Thyroid gland (tissue), 4 donors: Measurements from ENCODE around the gene CMAS.

Experiments
- POLR2A ChIP-seq, 2 donors: fragments of 450-650 bp; IDR thresholded peaks; one replicate each; pipeline ENCODE4 v1.6.1; 2017; ENCODE audit warnings: antibody characterized with exemption in 2 of 2, mild to moderate bottlenecking in 2 of 2, moderate library complexity in 1 of 2
- TF ChIP-seq, protein P1 (sequence below), 6 experiments: fragments of 200-600 bp in 3 of 6; fragments of 450-650 bp in 3 of 6; sonication (generic) in 3 of 6; IDR thresholded peaks; one replicate each; pipeline ENCODE4 v1.5.1; 2016 to 2019; ENCODE audit warnings: antibody characterized with exemption in 6 of 6, mild to moderate bottlenecking in 2 of 6, inconsistent platforms in 1 of 6, moderate library complexity in 1 of 6

- TF ChIP-seq, protein P1, sequence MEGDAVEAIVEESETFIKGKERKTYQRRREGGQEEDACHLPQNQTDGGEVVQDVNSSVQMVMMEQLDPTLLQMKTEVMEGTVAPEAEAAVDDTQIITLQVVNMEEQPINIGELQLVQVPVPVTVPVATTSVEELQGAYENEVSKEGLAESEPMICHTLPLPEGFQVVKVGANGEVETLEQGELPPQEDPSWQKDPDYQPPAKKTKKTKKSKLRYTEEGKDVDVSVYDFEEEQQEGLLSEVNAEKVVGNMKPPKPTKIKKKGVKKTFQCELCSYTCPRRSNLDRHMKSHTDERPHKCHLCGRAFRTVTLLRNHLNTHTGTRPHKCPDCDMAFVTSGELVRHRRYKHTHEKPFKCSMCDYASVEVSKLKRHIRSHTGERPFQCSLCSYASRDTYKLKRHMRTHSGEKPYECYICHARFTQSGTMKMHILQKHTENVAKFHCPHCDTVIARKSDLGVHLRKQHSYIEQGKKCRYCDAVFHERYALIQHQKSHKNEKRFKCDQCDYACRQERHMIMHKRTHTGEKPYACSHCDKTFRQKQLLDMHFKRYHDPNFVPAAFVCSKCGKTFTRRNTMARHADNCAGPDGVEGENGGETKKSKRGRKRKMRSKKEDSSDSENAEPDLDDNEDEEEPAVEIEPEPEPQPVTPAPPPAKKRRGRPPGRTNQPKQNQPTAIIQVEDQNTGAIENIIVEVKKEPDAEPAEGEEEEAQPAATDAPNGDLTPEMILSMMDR (IDR thresholded peaks at IDR 0.05) = no peak
- TF ChIP-seq POLR2A (IDR thresholded peaks at IDR 0.05) = no peak
Measured at GRCh38 chr12:22050078-22050477, 4.1 kb downstream of the CMAS start.
